NT2/D1 (cell line): ENCODE data around the gene C3orf49.

Experiments used
- DNase-seq: peaks from one replicate; pipeline ENCODE4 v3.0.0-alpha.2; 2011; ENCODE audit warnings: low read depth, low spot score
- H3K27me3 ChIP-seq: 2 replicates; pipeline ENCODE4 v1.6.0; 2011; ENCODE audit warnings: mild to moderate bottlenecking; ENCODE audit not compliant: insufficient read length, insufficient read depth
- H3K36me3 ChIP-seq: 2 replicates; pipeline ENCODE4 v1.6.1; 2011; ENCODE audit warnings: mild to moderate bottlenecking, low read length, mixed read lengths; ENCODE audit not compliant: insufficient read depth, insufficient read length
- H3K4me1 ChIP-seq: 2 replicates; pipeline ENCODE4 v1.5.1; 2011; ENCODE audit not compliant: insufficient read depth, insufficient read length
- H3K4me3 ChIP-seq: 2 replicates; pipeline ENCODE4 v1.5.1; 2011; ENCODE audit warnings: low read depth; ENCODE audit not compliant: insufficient read length
- H3K9ac ChIP-seq: 2 replicates; pipeline ENCODE4 v1.6.0; 2011; ENCODE audit warnings: low read depth; ENCODE audit not compliant: insufficient read length
- H3K9me3 ChIP-seq: 2 replicates; pipeline ENCODE4 v1.5.1; 2011; ENCODE audit warnings: mild to moderate bottlenecking, low read length; ENCODE audit not compliant: insufficient read depth
- SUZ12 ChIP-seq: IDR thresholded peaks from 2 replicates; pipeline ENCODE4 v1.6.1; 2011; ENCODE audit not compliant: insufficient read length, insufficient read depth; ENCODE audit errors: extremely low read depth
- YY1 ChIP-seq: IDR thresholded peaks from 2 replicates; pipeline ENCODE4 v1.6.1; 2011; ENCODE audit not compliant: insufficient read length, insufficient read depth
- ZNF274 ChIP-seq: IDR thresholded peaks from 2 replicates; pipeline ENCODE4 v1.6.1; 2011; ENCODE audit warnings: mild to moderate bottlenecking, low read depth, low read length

Gene C3orf49

GRCh38 chr3:63824309-63824708 is 5.2 kb downstream of the C3orf49 start:
- Histone ChIP-seq H3K4me1 (no peaks in the 10 kb centered on the region), H3K9ac (no peak overlapping the region), H3K36me3 (peaks cover 17% of the 10 kb centered on the region), H3K27me3 (no peaks in the 10 kb centered on the region), H3K9me3 (no peaks in the 10 kb centered on the region), H3K4me3 (no peak overlapping the region)
- TF ChIP-seq YY1, result no peak
- no peak for TF ChIP-seq ZNF274
- no peak for DNase-seq

- H3K27me3 ChIP-seq, result no peaks in the 10 kb centered on the region
- no peak overlapping the region for H3K4me3 ChIP-seq
- H3K9me3 ChIP-seq, result no peaks in the 10 kb centered on the region
- DNase-seq, result no peak
- no peak for TF ChIP-seq ZNF274
- TF ChIP-seq YY1, result no peak
- no peak for TF ChIP-seq SUZ12
- H3K4me1 ChIP-seq, result no peaks in the 10 kb centered on the region
- H3K9ac ChIP-seq, result no peak overlapping the region
- peaks cover 72% of the 10 kb centered on the region for H3K36me3 ChIP-seq
Measured at GRCh38 chr3:63830526-63830925, 11.4 kb downstream of the C3orf49 start.

GRCh38 chr3:63832395-63832794 is 13.3 kb downstream of the C3orf49 start:
- no peak for TF ChIP-seq YY1
- TF ChIP-seq SUZ12, result no peak
- no peak for TF ChIP-seq ZNF274
- no peaks in the 10 kb centered on the region for H3K4me1 ChIP-seq
- DNase-seq, result no peak
- no peak overlapping the region for H3K4me3 ChIP-seq
- no peak overlapping the region for H3K9ac ChIP-seq
- no peaks in the 10 kb centered on the region for H3K27me3 ChIP-seq
- no peaks in the 10 kb centered on the region for H3K9me3 ChIP-seq
- peaks cover 83% of the 10 kb centered on the region for H3K36me3 ChIP-seq

GRCh38 chr3:63841704-63842103 is 22.6 kb downstream of the C3orf49 start:
- Histone ChIP-seq H3K4me1 (no peaks in the 10 kb centered on the region), H3K36me3 (peaks cover 14% of the 10 kb centered on the region), H3K27me3 (no peaks in the 10 kb centered on the region), H3K9ac (no peak overlapping the region), H3K4me3 (no peak overlapping the region), H3K9me3 (no peaks in the 10 kb centered on the region)
- TF ChIP-seq YY1, result no peak
- TF ChIP-seq SUZ12, result no peak
- no peak for TF ChIP-seq ZNF274
- no peak for DNase-seq

GRCh38 chr3:63842127-63842526 is 23.0 kb downstream of the C3orf49 start:
- Histone ChIP-seq H3K4me3 (no peak overlapping the region), H3K36me3 (peaks cover 11% of the 10 kb centered on the region), H3K27me3 (no peaks in the 10 kb centered on the region), H3K9ac (no peak overlapping the region), H3K4me1 (no peaks in the 10 kb centered on the region), H3K9me3 (no peaks in the 10 kb centered on the region)
- TF ChIP-seq ZNF274, result no peak
- TF ChIP-seq YY1, result no peak
- TF ChIP-seq SUZ12, result no peak
- DNase-seq, result no peak

GRCh38 chr3:63845215-63845614 is 26.1 kb downstream of the C3orf49 start:
- Histone ChIP-seq H3K27me3 (no peaks in the 10 kb centered on the region), H3K4me1 (no peaks in the 10 kb centered on the region), H3K36me3 (peaks cover 8% of the 10 kb centered on the region), H3K9me3 (no peaks in the 10 kb centered on the region), H3K4me3 (no peak overlapping the region), H3K9ac (no peak overlapping the region)
- no peak for DNase-seq
- no peak for TF ChIP-seq ZNF274
- no peak for TF ChIP-seq SUZ12
- TF ChIP-seq YY1, result no peak

- H3K36me3 ChIP-seq, result peaks cover 22% of the 10 kb centered on the region
- H3K4me3 ChIP-seq, result no peak overlapping the region
- H3K27me3 ChIP-seq, result no peaks in the 10 kb centered on the region
- TF ChIP-seq SUZ12 (no peak), ZNF274 (no peak), YY1 (no peak)
- H3K9ac ChIP-seq, result no peak overlapping the region
- no peaks in the 10 kb centered on the region for H3K4me1 ChIP-seq
- DNase-seq, result no peak
- H3K9me3 ChIP-seq, result no peaks in the 10 kb centered on the region
Measured at GRCh38 chr3:63847718-63848450, 28.8 kb downstream of the C3orf49 start.
